NCI-H2196 (cell line): ENCODE data around the gene TMC3.
"Not testable (repeated sequence)": the region's sequence is repeated elsewhere in the genome, so short reads cannot be mapped to it uniquely, and the experiment has no call there.

Source experiments
- DNase-seq: peaks from one replicate; lab custom pipeline; 2025; ENCODE audit not compliant: unreplicated experiment; lab: John Stamatoyannopoulos, UW

TMC3 gene

DNA sequence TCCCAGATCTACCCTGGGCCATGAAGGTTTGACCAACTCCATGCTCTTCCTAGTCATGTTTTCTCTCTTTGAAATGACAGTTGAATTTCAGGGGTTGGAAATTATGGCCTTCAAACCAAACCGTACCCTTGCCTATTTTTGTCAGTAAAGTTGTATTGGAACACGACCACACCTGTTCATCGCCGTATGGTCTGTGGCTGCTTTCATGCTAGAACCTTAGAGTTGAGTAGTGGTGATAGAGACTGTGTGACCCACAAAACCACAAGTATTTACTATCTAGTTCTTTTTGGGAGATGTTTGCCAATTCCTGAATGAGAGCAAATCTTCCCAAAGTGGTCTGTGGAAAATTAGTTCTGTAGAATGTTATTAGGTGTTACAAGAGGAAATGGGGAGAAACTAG lies 26.1 kb downstream of the TMC3 start:
- DNase-seq: no peak

DNA sequence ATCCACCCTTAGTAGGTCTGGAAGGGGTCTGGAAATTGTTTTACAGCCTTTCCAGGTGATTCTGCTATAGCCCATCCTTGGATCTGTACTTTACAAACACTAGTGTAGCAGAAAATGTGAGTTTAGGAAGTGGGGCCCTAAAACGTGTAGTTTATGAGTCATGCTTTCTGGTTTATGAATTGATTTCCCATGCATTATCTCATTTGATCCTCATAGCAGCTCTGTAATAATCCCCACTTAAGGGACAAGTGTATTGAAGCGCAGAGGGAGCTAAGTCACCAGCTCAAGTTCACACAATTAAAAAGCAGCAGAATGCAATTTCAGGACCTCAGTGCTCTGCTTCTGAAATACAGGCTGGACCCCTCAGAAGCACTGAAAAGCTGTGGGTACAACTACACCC lies 27.4 kb downstream of the TMC3 start:
- no peak for DNase-seq

DNA sequence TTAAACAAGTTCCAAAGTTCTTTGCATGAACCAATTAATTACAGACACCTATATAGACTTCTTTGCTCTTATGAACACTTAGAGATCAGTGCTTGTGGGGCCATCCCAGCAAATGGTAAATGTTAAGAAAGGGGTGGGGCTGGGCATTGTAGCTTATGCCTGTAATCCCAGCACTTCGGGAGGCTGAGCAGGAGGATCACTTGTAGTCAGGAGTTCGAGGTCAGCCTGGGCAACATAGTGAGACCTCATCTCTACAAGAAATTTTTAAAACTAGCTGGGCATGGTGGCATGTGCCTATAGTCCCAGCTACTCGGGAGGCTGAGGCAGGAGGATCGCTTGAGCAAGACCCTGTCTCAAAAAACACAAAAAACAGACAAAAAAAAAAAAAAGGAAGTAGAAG lies 30.6 kb downstream of the TMC3 start:
- DNase-seq: no peak

DNA sequence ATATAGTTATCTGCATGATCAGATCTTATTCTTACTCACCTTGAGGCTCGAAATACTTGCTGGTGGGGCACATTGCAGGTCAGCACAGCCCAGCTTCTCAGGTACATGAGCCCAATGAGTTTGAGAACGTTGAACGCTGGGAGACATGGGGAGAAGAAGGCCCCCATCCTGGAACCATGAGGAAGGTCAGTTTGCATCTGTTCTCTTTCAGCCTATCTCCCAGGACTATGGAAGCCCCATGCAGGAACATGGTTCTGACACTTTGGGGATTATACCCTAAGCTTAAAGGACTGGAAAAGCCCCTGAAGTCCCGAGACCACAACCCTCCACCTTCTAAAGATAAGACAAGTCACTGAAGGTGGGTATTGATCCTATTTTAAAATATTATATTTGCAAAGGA lies 32.7 kb downstream of the TMC3 start:
- no peak for DNase-seq

DNA sequence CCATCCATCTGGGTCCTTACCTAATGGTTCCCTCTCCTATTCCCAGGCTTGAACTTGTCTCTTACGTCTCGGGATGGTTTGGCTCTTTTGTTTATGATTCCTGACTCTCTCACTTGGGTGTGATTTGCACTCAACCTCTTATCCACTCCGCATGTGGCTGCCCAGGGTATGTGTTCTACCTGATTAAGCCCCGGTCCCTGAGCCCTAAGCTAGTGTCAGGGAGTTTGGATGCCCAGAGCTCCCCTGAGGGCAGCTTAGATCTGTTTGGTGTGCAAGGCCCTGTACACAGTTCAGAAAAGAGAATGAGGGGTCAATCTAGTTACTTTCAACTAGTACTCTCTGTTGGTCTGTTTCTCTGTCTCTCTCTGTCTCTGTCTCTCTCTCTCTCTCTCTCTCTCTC lies 34.2 kb downstream of the TMC3 start:
- DNase-seq: no peak

DNA sequence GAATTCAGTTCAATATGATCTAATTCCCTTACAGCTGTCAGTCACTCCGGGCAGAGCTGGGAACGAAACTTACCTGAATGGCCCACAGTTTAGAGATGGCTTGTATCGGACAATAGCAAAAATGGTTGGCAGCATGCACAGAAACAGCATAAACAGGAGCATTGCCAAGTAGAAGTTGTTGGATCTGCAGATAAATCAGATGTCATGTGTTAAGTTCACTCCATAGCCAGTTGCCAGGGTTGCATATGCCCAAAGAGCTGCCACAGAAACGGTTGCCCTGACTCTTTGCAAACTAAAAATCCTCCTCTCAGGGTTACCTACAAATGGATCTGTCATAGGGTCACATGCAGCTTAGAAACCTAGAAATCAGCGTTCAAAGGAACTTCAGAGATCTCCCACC lies 34.7 kb downstream of the TMC3 start:
- no peak for DNase-seq

DNA sequence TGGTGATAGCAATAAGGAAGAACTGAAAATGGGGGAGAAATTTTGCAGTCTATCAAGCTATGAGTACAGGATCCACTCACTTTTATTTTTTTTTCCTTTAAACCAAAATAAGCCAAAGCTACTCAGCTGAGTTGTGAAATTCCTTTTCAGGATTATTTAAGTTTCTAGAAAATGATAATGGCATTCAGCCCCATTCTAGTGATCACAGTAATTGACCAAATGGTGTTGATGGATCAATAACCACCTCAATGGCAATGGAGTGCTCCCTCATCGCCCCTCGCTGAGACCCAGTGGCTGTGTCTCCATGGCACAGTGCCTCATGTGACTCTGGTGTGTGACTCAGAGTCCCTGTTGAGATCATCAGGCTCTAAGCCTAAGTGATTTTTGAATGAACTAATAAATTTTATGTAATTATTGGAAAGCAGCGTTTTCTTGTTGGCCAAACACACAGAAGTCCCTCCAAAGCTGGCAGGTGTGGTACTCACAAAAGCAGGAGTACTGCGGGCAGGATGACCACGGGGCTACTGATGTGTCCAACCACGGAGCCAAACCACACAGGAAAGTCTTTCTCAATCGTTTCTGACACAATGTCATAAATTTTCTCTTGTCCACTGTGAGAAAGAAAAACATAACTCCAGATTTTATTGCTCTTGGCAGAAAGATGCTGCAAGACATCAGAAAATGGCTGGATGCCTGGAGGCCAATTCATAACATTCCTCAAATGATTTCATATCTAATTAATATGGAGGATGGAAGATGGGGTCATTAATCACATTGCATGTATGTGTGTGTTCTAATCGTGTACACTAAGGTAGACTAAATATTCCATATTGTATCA lies 35.6 kb downstream of the TMC3 start:
- DNase-seq: no peak

DNA sequence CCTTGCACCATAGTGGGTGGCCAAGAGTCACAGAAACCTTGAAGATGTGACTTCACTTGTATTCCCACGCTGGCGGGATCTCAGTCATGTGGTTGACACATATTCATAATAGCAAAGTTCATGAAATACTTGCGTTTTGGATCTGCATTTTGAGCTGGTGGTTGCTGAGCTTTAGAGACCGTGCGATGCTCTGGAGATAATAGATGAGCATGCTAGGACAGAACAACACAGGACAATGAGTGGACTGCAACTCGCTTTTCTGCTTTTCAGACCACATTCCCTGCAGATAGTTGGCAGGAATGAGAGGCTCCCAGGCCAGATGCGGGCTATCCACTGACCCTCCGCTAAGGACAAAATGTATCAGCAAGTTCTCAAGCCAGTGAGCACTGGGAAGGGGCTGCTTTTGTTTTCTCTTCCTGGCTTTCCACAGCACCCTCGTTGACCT lies 36.3 kb downstream of the TMC3 start:
- no peak for DNase-seq

DNA sequence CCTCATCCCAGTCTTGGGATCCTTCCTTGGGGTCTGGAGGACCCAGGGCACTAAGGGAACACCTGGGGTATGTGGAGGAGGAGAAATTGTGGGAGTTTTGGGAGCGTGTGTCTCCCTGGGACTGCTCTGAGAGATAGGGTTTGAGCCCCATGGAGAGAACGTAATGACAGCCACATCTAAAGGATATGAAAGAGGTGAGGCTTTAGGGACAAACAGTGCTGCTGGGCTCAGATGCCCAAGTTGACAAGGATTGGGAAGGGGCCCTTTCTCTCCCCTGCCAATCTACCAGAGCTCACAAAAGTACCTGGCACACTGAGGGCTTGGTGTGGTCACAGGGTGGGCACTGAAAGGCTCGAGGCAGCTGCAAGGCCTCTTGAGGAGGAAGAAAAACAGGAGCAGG lies 36.8 kb downstream of the TMC3 start:
- no peak for DNase-seq

DNA sequence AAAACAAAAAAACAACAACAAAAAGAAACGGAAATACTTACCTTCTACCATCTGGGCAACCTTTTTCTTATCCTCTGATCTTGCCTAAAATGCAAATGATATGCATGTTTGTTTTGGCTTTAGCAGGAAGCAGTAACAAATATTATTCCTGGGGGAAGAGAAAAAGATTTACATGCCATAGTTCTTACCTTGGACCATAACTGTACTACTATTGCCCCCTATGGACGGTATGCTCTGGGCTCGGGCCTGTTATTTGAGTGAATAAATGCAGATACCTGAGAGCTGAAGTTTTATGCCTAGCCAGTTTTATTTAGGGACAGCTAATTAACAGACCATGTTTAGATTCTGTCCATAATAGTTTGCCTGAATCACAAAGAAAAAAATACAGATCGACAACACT lies 37.4 kb downstream of the TMC3 start:
- DNase-seq: no peak

DNA sequence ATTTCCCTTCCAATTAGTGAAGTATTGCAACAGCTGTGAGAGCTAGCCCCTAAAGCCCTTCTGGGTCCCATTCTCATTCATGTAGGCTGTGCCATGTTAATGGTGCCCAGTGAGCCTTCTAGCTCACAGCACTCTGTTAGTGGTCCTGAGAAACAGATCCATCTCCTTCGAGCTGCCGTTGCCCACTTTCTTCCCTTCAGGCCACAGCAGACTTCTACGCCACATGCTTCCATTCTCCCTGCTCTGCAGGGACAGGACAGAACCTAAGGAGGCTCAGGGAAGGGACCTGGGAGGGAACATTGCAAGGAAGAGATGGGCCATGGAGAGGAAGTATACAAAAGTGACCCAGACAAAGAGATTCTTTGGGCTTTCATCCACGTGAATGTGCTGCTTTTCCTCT lies 38.4 kb downstream of the TMC3 start:
- no peak for DNase-seq

DNA sequence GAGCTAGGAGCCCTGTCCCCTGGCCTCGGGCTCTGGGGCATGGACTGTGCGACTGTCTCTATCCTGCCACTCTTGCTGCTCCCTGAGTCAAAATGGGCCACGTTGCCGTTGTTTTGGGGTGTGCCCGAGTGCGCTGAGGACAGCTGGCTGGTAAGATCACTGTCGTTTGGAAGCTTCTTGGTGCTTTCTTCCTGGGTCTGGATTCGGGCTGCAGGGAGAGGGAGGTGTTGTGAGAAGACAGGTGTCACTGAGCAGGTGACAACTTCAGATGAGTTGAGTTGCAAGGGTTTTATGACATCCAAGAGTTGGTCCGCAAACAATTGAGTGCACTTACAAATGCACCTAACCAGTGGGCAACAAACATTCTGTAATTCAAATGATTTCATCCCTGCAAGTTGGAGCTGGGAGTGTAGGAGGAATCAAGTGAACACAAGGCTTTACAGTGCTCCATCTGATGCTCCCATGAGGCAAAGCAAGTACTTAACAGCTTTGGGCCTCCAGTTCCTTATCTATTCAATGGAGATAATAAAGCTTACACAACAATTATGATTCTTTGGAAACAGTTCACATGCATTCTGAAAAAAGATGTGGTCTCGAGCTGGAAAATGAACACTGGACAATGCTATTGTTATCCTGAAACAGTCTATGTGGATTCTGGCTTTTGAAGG lies 39.1 kb downstream of the TMC3 start:
- DNase-seq: no peak

DNA sequence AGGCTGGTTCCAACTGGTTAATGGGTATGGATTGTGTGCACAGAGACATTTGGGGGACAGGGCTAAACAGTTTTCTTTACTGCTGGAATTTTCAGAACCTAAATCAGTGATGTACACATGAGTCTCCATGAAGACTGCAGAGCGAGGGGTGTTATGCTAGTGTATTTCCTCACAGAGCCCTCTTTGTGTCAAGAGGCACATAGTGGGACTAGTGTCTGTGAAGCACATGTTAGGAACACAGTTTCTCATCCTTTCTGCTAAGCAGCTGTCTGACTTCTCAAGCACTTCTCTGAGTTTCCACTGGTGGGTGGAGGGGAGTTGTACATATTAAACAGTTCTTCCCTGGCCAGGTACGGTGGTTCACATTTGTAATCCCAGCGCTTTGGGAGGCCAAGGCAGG lies 40.6 kb downstream of the TMC3 start:
- no peak for DNase-seq

DNA sequence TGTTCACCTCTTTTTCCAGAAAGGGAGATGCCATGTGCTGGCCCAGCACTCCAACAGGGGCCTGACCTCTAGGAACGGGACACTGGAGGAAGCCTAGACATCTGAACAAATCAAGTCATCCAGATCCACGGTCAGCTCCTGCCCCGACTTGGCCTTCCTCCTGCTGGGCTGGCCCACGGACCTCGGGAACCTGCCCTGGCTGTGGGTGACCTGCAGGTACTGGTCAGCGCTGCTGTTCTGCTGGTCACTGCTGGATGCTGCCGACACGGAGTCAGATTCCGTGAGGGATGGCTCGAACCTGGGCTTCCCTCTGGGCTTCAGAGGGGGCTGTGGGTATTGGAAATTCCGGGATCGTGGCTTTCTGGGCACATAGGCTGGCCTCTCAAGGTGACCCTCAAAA lies 41.7 kb downstream of the TMC3 start:
- DNase-seq: no peak

DNA sequence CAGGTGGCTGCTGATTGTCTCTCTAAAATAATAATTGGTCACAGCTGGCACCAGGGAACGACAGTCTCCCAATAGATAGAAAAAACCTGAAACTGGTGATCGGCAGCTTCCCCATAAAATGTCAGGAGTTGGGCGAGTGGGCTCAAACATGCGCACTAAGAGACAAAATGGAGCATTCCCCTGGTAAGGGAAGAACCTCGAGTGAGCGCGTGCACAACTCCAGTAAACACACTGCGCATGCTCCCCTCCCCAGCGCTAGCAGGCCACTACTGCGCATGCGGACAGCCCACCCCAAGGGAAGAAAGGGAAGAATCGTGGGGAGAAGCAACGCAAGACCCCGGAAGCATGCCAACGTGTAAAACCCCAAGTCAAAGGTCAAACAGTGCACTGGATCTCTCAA lies 42.4 kb downstream of the TMC3 start:
- no peak for DNase-seq

DNA sequence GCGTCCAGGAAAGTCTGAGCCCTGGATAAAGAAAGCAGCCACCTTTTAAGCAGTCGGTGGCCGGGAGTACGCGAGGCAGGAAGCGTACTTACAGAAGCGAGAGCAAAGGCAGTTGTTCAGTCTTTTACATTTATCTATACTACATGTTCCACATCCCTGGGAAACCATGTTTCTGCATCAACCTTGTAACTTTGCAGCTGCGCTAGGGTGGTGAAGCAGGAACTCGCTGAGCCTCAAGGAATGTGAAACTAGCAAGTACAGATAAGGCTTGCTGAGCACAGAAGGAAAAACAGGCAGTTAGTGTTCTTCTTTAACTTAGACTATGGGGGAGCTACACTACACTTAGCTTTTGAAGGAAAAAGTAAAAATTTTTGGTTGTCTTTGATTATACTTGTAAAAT lies 42.9 kb downstream of the TMC3 start:
- DNase-seq: not testable (repeated sequence)

DNA sequence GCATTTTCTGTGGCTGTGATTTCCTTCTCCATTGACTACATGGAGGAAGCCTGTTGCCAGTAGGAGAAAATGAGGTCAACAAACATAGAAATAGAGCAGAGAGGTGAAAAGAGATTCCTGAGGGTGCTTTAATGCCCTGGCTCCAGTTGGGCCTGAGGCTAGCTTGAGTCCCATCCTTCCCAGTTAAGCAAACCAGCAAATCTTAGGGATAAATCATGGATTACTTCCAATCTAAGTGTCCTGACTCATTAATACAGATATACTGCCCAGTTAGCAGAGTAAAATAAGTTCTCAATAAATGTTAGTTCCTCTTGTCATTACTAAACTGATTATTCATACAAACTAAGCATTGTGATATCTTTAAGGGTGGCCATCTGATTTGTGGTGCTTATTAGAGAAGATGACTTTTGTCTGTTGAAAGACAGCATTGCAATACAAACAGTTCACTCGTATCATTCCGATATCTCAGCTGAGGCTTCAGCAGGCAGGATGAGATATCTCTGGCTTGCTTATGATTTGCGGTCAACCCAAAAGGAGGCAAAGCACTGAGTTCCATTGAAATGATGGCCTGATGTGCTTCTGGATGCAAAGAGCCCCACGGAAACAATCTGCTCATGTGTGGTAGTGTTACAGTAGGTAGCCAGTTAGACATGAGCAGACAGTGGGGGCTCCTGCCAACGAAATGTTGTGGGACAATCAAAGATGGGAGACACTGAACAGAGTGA lies 43.5 kb downstream of the TMC3 start:
- DNase-seq: no peak

DNA sequence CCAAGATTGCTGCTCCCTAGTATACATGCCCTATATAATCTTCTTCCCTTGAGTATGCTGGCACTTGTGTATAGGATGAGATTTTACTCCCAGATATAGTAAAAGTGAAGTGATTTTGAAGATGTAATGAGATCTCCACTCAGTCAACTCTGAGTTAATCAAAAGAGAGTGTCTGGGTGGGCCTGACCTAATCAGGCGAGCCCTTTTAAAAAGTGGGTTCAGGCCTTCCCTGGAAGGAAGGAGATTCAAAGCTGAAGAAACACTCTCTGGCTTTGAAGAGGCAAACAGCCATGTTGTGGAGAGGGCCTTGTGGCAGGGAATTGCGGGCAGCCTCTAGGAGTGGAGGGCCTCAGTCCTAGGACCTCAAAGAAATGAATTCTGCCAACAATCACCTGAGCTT lies 44.6 kb downstream of the TMC3 start:
- DNase-seq: no peak

DNA sequence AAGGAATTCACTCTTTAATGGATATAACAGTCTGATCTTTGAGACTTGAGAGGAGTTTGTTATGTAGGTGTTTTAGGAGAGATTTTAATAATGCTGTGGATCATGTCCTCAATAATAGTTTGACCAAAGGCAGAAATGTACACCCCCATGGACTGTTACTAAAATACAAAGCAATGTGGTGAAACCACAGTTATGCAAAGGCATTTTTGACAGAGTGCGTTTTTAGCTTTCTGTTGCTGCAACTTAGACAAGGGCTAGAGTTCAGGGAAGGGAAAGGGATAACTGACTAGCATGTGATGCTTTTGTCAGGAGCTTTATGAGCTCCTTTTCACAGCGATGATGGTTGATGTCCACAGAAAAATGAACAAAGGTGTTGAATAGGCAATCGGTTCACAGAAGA lies 46.5 kb downstream of the TMC3 start:
- DNase-seq: no peak

DNA sequence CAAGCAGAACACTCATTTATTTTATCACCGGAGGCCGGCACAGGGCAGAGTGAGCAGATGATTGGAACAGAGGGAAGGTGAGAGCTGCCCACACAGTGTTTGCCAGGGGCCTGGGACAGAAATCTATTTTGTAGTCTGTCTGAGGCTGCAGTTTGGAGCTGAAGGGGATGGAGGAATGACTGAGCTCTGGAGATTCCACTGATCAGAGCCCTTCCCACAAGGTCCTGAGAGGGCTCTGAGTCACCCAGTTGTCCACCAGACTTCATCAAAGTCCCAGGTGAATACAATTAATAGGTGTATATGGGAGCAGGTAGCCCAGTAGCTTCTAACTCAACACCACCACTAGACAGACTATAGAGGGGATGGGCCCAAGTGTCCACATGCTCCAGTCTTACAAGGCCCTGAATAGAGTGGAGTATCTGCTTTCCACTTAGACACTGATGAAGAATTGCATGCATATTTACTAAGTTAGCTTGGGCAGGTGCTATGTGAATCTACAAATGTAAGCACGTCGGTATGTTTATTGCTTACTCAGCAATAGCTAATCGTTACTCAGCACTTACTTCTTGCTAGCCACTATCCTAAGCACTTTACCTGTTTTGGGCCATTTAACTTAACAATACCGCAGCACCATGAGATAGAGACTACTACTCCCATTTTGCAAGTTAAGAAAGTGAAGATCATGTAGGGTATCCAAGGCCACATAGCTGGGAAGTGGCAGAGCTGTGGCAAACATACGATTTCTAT lies 47.4 kb downstream of the TMC3 start:
- DNase-seq: no peak
